PC-9 (cell line): Measurements from ENCODE around the gene DPP4. TPM values are rescaled to one million over a fixed set of nuclear protein-coding genes. Genes with fewer than 3 reads are reported as not detected.

Source experiments
- Bru-seq: library from RNA; stranded (reverse); fragments of 400-500 nt; gene quantifications from one replicate; lab custom pipeline; 2021; lab: Mats Ljungman, UMichigan
- BruChase-seq, 2 experiments: library from RNA; stranded (reverse); fragments of 400-500 nt; gene quantifications; one replicate each; lab custom pipeline; 2021; lab: Mats Ljungman, UMichigan
- BruUV-seq: library from RNA; stranded (reverse); fragments of 400-500 nt; replicated peaks from 2 replicates; lab custom pipeline; 2021; lab: Mats Ljungman, UMichigan
- CTCF ChIA-PET: fragments of 300-600 bp; sonication (Branson Sonifier 250); formaldehyde crosslinking; loops from one replicate; lab custom pipeline; 2022; ENCODE audit warnings: antibody characterized with exemption; lab: Charles Lee
- POLR2A ChIA-PET: fragments of 300-600 bp; sonication (Branson Sonifier 250); formaldehyde crosslinking; loops from one replicate; lab custom pipeline; 2022; ENCODE audit warnings: antibody characterized with exemption; ENCODE audit not compliant: unreplicated experiment; lab: Charles Lee
- DNase-seq, 2 experiments: peaks; one replicate each; pipeline versions ENCODE4 v3.0.0 to v3.0.0-alpha.2; 2015 to 2022; ENCODE audit warnings: mixed read lengths in 1 of 2
- H2AFZ ChIP-seq: fragments of 200-600 bp; sonication (generic); 2 replicates; pipeline ENCODE4 v1.8.1; 2017; ENCODE audit warnings: antibody characterized with exemption
- H3F3A ChIP-seq: fragments of 200-600 bp; sonication (generic); 2 replicates; pipeline ENCODE4 v1.8.1; 2017; ENCODE audit warnings: antibody characterized with exemption, mild to moderate bottlenecking, low read depth; ENCODE audit not compliant: insufficient read depth
- H3K27ac ChIP-seq: fragments of 200-600 bp; sonication (generic); 2 replicates; pipeline ENCODE4 v1.6.1; 2016; ENCODE audit warnings: mixed run types
- H3K27me3 ChIP-seq: fragments of 200-600 bp; sonication (generic); 2 replicates; pipeline ENCODE4 v1.6.1; 2016; ENCODE audit warnings: low read depth, mixed run types; ENCODE audit not compliant: insufficient read depth
- H3K36me3 ChIP-seq: fragments of 200-600 bp; sonication (generic); 2 replicates; pipeline ENCODE4 v1.6.1; 2016; ENCODE audit warnings: low read depth, mixed run types
- H3K4me1 ChIP-seq: fragments of 200-600 bp; sonication (generic); replicated peaks from 2 replicates; pipeline ENCODE4 v1.6.1; 2016; ENCODE audit warnings: mixed run types; ENCODE audit not compliant: insufficient read depth
- H3K4me2 ChIP-seq: fragments of 200-600 bp; sonication (generic); 2 replicates; pipeline ENCODE4 v1.6.1; 2017; ENCODE audit warnings: mixed run types
- H3K4me3 ChIP-seq: fragments of 200-600 bp; sonication (generic); 2 replicates; pipeline ENCODE4 v1.6.1; 2016; ENCODE audit warnings: mixed run types
- H3K79me2 ChIP-seq: fragments of 200-600 bp; sonication (generic); 2 replicates; pipeline ENCODE4 v1.6.1; 2017; ENCODE audit warnings: low read depth, mixed run types
- H3K9me2 ChIP-seq: fragments of 200-600 bp; sonication (generic); 2 replicates; pipeline ENCODE4 v1.8.1; 2017; ENCODE audit warnings: mild to moderate bottlenecking; ENCODE audit not compliant: insufficient read depth
- H3K9me3 ChIP-seq: fragments of 200-600 bp; sonication (generic); 2 replicates; pipeline ENCODE4 v1.8.1; 2016; ENCODE audit warnings: low read depth; ENCODE audit not compliant: insufficient read depth
- H4K20me1 ChIP-seq: fragments of 200-600 bp; sonication (generic); 2 replicates; pipeline ENCODE4 v1.8.1; 2017; ENCODE audit not compliant: insufficient read depth
- CTCF ChIP-seq: fragments of 200-600 bp; sonication (generic); conservative IDR thresholded peaks from 2 replicates; pipeline ENCODE4 v1.6.1; 2017; ENCODE audit warnings: mixed run types, antibody characterized with exemption, mild to moderate bottlenecking, moderate library complexity
- EZH2 ChIP-seq: fragments of 200-600 bp; sonication (generic); IDR thresholded peaks from 2 replicates; pipeline ENCODE4 v1.8.0; 2017; ENCODE audit warnings: antibody characterized with exemption, low read depth
- intact Hi-C: fragments of 100-400 bp; cut with micrococcal nuclease; formaldehyde crosslinking; loops from one replicate; pipeline ENCODE4 v1.10.0; 2022; ENCODE audit not compliant: unreplicated experiment
- long read RNA-seq: library from polyadenylated mRNA; stranded (forward); transcript quantifications from one replicate; pipeline ENCODE4 v2.0.0, GENCODE V29; 2022
- total RNA-seq: library from RNA; stranded (reverse); gene quantifications from 2 replicates; pipeline ENCODE4 v1.2.3, GENCODE V29; 2021

The DPP4 gene
- total RNA-seq, result 0.35 and 0.48 TPM in 2 replicates
- percentile 17 among the genes with signal in this experiment for Bru-seq, nascent RNA
- percentile 14 among the genes with signal in this experiment for BruChase-seq, experiment 1, labeled RNA remaining after a 2-hour chase
- percentile 12 among the genes with signal in this experiment for BruChase-seq, experiment 2, labeled RNA remaining after a 6-hour chase
- long read RNA-seq, partial matches to known transcripts, result 0 of 1 reads
- long read RNA-seq, other reads (novel, unspliced or antisense), result 0 of 1 reads

GRCh38 chr2:162073888-162074631 lies at the start of gene DPP4:
DPP4 (minus strand) TSS chr2:162074215; CDS start chr2:162073981, 234 bp downstream.
- BruUV-seq, result no TSS peak
- peak within 1 kb of the TSS; percentile 41; the same call in 1 of the 2 replicates for H3K4me3 ChIP-seq
- H4K20me1 ChIP-seq, result no peaks in the 10 kb centered on the region
- no peaks in the 10 kb centered on the region for H3K9me3 ChIP-seq
- no peak for TF ChIP-seq EZH2
- no peak for TF ChIP-seq CTCF
- no peaks in the 10 kb centered on the region for H3K4me1 ChIP-seq
- no peaks in the 10 kb centered on the region for H3K27me3 ChIP-seq
- no peaks in the 10 kb centered on the region for H3K79me2 ChIP-seq
- no peaks in the 10 kb centered on the region for H3K36me3 ChIP-seq
- DNase-seq, result no peak
- H3K4me2 ChIP-seq, result peak within 1 kb of the TSS; percentile 58; the same call in 1 of the 2 replicates
- peak within 1 kb of the TSS; percentile 43; the same call in 1 of the 2 replicates for H2AFZ ChIP-seq
- POLR2A ChIA-PET, result interaction anchor here (0.7 kb wide), 1 partner anchor 18 kb away, joined by 3 read pairs; no protein-coding TSS in a partner anchor
- H3F3A ChIP-seq, result no peaks in the 10 kb centered on the region
- CTCF ChIA-PET, result no interaction called here
- H3K27ac ChIP-seq, result no peak within 1 kb of the TSS
- intact Hi-C loops, result loop anchor here (1.0 kb wide), 1 partner anchor 44 kb away; no protein-coding TSS in a partner anchor
- no peaks in the 10 kb centered on the region for H3K9me2 ChIP-seq

- Histone ChIP-seq H3K4me2 (peak overlapping the region; percentile 21; the same call in 1 of the 2 replicates), H3K9me3 (no peaks in the 10 kb centered on the region), H3K4me3 (no peak overlapping the region), H3K4me1 (peaks cover 17% of the 10 kb centered on the region), H3K9me2 (no peaks in the 10 kb centered on the region), H2AFZ (no peak overlapping the region), H4K20me1 (no peaks in the 10 kb centered on the region), H3F3A (peaks cover 5% of the 10 kb centered on the region; the same call in 1 of the 2 replicates), H3K27me3 (no peaks in the 10 kb centered on the region), H3K27ac (peak overlapping the region; percentile 56), H3K79me2 (no peaks in the 10 kb centered on the region), H3K36me3 (no peaks in the 10 kb centered on the region)
- BruUV-seq, result no TSS peak
- DNase-seq, result peak; percentile 15 to 39
- CTCF ChIA-PET, result no interaction called here
- POLR2A ChIA-PET, result interaction anchor here (0.7 kb wide), 1 partner anchor 874 kb away, joined by 6 read pairs; no protein-coding TSS in a partner anchor
- intact Hi-C loops, result loop anchor here (1.0 kb wide), 2 partner anchors 45 to 91 kb away; no protein-coding TSS in a partner anchor
- TF ChIP-seq CTCF (no peak), EZH2 (no peak)
These were observed 44.4 kb upstream of the DPP4 start for GRCh38 chr2:162118166-162119031.

- no peak for DNase-seq
- ChIA-PET POLR2A (no interaction called here), CTCF (no interaction called here)
- Histone ChIP-seq H2AFZ (no peak overlapping the region), H3K79me2 (no peaks in the 10 kb centered on the region), H3K9me2 (no peaks in the 10 kb centered on the region), H3K36me3 (no peaks in the 10 kb centered on the region), H3K27ac (no peak overlapping the region), H3K4me1 (peaks cover 20% of the 10 kb centered on the region), H3K4me3 (no peak overlapping the region), H3F3A (peaks cover 5% of the 10 kb centered on the region; the same call in 1 of the 2 replicates), H4K20me1 (no peaks in the 10 kb centered on the region), H3K9me3 (no peaks in the 10 kb centered on the region), H3K4me2 (no peak overlapping the region), H3K27me3 (no peaks in the 10 kb centered on the region)
- intact Hi-C loops, result no loop called here
- BruUV-seq, result no TSS peak
- TF ChIP-seq CTCF, result no peak
- no peak for TF ChIP-seq EZH2
These were observed 42.3 kb upstream of the DPP4 start for GRCh38 chr2:162116352-162116751.
